SH-SY5Y (cell line): ENCODE data around the gene DOCK2.

Experiments
- GATA2 ChIP-seq: IDR thresholded peaks from 2 replicates; pipeline ENCODE4 v1.6.1; 2011; ENCODE audit warnings: mild to moderate bottlenecking, low read depth, low read length
- GATA3 ChIP-seq: IDR thresholded peaks from 2 replicates; pipeline ENCODE4 v1.6.1; 2011; ENCODE audit warnings: low read depth, mild to moderate bottlenecking, low read length, moderate library complexity

- TF ChIP-seq GATA3 (no peak), GATA2 (no peak)
Observed at GRCh38 chr5:169628892-169629291, 8.2 kb upstream of the DOCK2 start.
